ENCODE measurements around the gene SMIM44.

Gene SMIM44

DNA sequence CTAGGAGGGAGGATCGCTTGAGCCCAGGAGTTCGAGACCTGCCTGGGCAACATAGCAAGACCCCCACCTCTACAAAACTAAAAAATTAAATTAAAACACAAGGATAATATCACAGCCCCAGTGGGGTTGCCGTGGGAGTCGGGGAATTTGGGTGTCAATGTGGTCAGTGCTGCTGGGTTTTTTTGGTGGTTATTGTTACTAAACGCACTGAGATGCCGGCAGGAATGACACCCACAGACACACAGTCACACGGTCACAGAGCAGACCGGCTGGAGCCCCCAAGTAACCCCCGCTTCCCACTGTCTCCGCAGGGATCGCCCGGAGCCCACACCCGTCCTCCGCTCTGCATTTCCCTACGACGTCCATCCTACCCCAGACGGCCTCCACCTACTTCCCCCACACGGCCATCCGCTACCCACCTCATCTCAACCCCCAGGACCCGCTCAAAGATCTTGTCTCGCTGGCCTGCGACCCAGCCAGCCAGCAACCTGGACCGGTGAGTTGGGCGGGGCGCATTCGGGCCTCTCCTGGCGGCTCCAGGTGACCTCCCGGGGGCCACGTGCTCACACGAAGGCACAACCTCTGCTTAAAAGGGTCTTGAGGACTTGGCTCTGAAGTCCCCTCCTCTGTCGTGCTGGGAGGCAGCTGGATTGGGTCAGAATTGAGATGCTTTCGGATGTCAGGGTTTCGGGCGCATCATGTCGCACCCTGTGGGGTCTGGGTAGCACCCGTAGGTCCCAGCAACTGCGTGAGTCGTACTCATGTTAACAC, 30.9 kb downstream of the SMIM44 start:
- H3K36me3 ChIP-seq (ENCODE audit: low read length) = no peaks in the 10 kb centered on the region
- TF ChIP-seq, protein P1, sequence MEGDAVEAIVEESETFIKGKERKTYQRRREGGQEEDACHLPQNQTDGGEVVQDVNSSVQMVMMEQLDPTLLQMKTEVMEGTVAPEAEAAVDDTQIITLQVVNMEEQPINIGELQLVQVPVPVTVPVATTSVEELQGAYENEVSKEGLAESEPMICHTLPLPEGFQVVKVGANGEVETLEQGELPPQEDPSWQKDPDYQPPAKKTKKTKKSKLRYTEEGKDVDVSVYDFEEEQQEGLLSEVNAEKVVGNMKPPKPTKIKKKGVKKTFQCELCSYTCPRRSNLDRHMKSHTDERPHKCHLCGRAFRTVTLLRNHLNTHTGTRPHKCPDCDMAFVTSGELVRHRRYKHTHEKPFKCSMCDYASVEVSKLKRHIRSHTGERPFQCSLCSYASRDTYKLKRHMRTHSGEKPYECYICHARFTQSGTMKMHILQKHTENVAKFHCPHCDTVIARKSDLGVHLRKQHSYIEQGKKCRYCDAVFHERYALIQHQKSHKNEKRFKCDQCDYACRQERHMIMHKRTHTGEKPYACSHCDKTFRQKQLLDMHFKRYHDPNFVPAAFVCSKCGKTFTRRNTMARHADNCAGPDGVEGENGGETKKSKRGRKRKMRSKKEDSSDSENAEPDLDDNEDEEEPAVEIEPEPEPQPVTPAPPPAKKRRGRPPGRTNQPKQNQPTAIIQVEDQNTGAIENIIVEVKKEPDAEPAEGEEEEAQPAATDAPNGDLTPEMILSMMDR (IDR thresholded peaks at IDR 0.05; ENCODE audit: insufficient read depth, low read length, poor library complexity, severe bottlenecking) = no peak
- no peak for TF ChIP-seq EZH2phosphoT487 (conservative IDR thresholded peaks at IDR 0.05; ENCODE audit: low read length)
- no peak overlapping the region for H3K4me3 ChIP-seq (ENCODE audit: insufficient read depth, low read length, poor library complexity, severe bottlenecking)
- H4K20me1 ChIP-seq (ENCODE audit: low read depth, low read length) = no peaks in the 10 kb centered on the region
- no peak overlapping the region for H3K4me2 ChIP-seq (ENCODE audit: low read depth, low read length, poor library complexity, severe bottlenecking)
- no peaks in the 10 kb centered on the region for H3K27me3 ChIP-seq (ENCODE audit: low read length)
- no peak overlapping the region for H3K9ac ChIP-seq (ENCODE audit: low read length)
- no peaks in the 10 kb centered on the region for H3K9me2 ChIP-seq (replicated peaks; ENCODE audit: insufficient read depth, low read length)
- no peak overlapping the region for H2AFZ ChIP-seq (ENCODE audit: low read depth, low read length, severe bottlenecking)
- H3K9me3 ChIP-seq (ENCODE audit: insufficient read depth, low read length) = no peaks in the 10 kb centered on the region
- no peak overlapping the region for H3K27ac ChIP-seq (ENCODE audit: low read depth, low read length)
- no peaks in the 10 kb centered on the region for H3F3A ChIP-seq (ENCODE audit: insufficient read depth)
- no peaks in the 10 kb centered on the region for H3K79me2 ChIP-seq (ENCODE audit: insufficient read depth, low read length)

DNA sequence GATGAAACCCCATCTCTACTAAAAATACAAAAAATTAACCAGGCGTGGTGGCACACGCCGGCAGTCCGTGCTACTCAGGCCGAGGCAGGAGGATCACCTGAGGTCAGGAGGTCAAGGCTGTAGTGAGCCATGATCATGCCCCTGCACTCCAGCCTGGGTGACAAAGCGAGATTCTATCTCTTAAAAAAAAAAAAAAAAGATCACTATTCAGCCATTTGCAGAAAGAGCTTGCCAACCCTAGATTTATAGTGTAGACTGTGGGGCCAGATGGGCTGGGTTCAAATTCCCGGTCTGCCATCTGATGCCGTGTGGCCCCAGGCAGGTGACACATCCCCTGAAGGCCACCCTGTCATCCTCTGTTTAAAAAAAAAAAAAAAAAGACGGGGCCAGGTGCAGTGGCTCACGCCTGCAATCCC, 31.8 kb downstream of the SMIM44 start:
- TF ChIP-seq EZH2phosphoT487 (conservative IDR thresholded peaks at IDR 0.05; ENCODE audit: low read length) = no peak
- TF ChIP-seq, protein P1 (IDR thresholded peaks at IDR 0.05; ENCODE audit: insufficient read depth, low read length, poor library complexity, severe bottlenecking) = no peak
- no peak overlapping the region for H2AFZ ChIP-seq (ENCODE audit: low read depth, low read length, severe bottlenecking)
- no peaks in the 10 kb centered on the region for H3K27me3 ChIP-seq (ENCODE audit: low read length)
- H3K9me2 ChIP-seq (replicated peaks; ENCODE audit: insufficient read depth, low read length) = no peaks in the 10 kb centered on the region
- no peaks in the 10 kb centered on the region for H4K20me1 ChIP-seq (ENCODE audit: low read depth, low read length)
- H3K4me2 ChIP-seq (ENCODE audit: low read depth, low read length, poor library complexity, severe bottlenecking) = no peak overlapping the region
- H3F3A ChIP-seq (ENCODE audit: insufficient read depth) = no peaks in the 10 kb centered on the region
- no peak overlapping the region for H3K9ac ChIP-seq (ENCODE audit: low read length)
- H3K27ac ChIP-seq (ENCODE audit: low read depth, low read length) = no peak overlapping the region
- no peaks in the 10 kb centered on the region for H3K9me3 ChIP-seq (ENCODE audit: insufficient read depth, low read length)
- no peaks in the 10 kb centered on the region for H3K36me3 ChIP-seq (ENCODE audit: low read length)
- no peaks in the 10 kb centered on the region for H3K79me2 ChIP-seq (ENCODE audit: insufficient read depth, low read length)
- H3K4me3 ChIP-seq (ENCODE audit: insufficient read depth, low read length, poor library complexity, severe bottlenecking) = no peak overlapping the region

DNA sequence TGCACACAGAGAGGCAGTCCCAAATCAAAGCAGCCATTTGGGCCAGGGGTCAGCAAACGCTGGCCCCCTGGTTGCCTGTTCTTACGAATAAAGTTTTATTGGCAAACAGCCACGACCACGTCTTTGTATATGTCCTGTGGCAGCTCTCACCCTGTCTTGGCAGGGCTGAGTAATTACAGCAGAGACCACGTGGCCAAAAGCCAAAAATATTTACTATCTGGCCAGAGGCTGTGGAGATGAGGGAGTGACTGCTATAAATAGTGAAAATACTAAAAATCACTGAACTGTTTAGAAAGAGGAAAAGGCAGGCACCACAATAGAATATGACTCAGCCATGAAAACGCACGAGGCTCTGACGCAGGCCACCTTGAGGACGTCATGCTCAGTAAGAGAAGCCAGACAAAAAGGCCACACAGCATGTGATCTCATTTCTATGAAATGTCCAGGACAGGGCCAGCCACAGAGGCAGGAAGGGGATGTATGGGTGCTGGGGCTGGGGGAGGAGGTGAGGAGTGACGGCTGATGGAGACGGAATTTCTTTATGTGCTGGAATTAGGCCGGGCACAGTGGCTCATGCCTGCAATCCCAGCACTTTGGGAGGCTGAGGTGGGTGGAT, 32.3 kb downstream of the SMIM44 start:
- Histone ChIP-seq H3K36me3 (ENCODE audit: low read length) (no peaks in the 10 kb centered on the region), H3K27ac (ENCODE audit: low read depth, low read length) (no peak overlapping the region), H4K20me1 (ENCODE audit: low read depth, low read length) (no peaks in the 10 kb centered on the region), H2AFZ (ENCODE audit: low read depth, low read length, severe bottlenecking) (no peak overlapping the region), H3F3A (ENCODE audit: insufficient read depth) (no peaks in the 10 kb centered on the region), H3K9ac (ENCODE audit: low read length) (no peak overlapping the region), H3K79me2 (ENCODE audit: insufficient read depth, low read length) (no peaks in the 10 kb centered on the region), H3K9me2 (replicated peaks; ENCODE audit: insufficient read depth, low read length) (no peaks in the 10 kb centered on the region), H3K4me3 (ENCODE audit: insufficient read depth, low read length, poor library complexity, severe bottlenecking) (no peak overlapping the region), H3K4me2 (ENCODE audit: low read depth, low read length, poor library complexity, severe bottlenecking) (no peak overlapping the region), H3K27me3 (ENCODE audit: low read length) (no peaks in the 10 kb centered on the region), H3K9me3 (ENCODE audit: insufficient read depth, low read length) (no peaks in the 10 kb centered on the region)
- TF ChIP-seq EZH2phosphoT487 (conservative IDR thresholded peaks at IDR 0.05; ENCODE audit: low read length) = no peak
- TF ChIP-seq, protein P1 (IDR thresholded peaks at IDR 0.05; ENCODE audit: insufficient read depth, low read length, poor library complexity, severe bottlenecking) = no peak
